CD4-positive, CD25-positive, alpha-beta regulatory T cell (primary cell): Measurements from ENCODE around the gene ZCWPW1. TPM values are rescaled to one million over a fixed set of nuclear protein-coding genes. Genes with fewer than 3 reads are reported as not detected.
"Not testable (repeated sequence)": the region's sequence is repeated elsewhere in the genome, so short reads cannot be mapped to it uniquely, and the experiment has no call there.

Experiments
- ATAC-seq, 2 donors: fragments of 150-1000 bp; cut with Tn5 transposase; one replicate each; pipeline ENCODE4 v1.10.0; 2021; ENCODE audit warnings: low read depth in 2 of 2, moderate number of reproducible peaks in 2 of 2, moderate library complexity in 1 of 2
- DNase-seq, 3 donors: peaks; one replicate each; pipeline versions ENCODE4 v3.0.0 to v3.0.0-alpha.2; 2012 to 2022; ENCODE audit warnings: mixed read lengths in 1 of 3
- H3K27ac ChIP-seq: one replicate; pipeline ENCODE4 v1.7.0; 2013; ENCODE audit warnings: mild to moderate bottlenecking, low read length; ENCODE audit not compliant: insufficient read depth, poor library complexity, severe bottlenecking
- H3K27me3 ChIP-seq: one replicate; pipeline ENCODE4 v1.7.0; 2013; ENCODE audit warnings: low read length; ENCODE audit not compliant: control insufficient read depth, insufficient read depth
- H3K36me3 ChIP-seq: one replicate; pipeline ENCODE4 v1.7.0; 2013; ENCODE audit warnings: mild to moderate bottlenecking, low read length, moderate library complexity; ENCODE audit not compliant: control insufficient read depth, insufficient read depth
- H3K4me1 ChIP-seq: 2 replicates; pipeline ENCODE4 v1.7.0; 2013; ENCODE audit warnings: mild to moderate bottlenecking, low read length; ENCODE audit not compliant: insufficient read depth, control insufficient read depth, poor library complexity, severe bottlenecking
- H3K4me3 ChIP-seq: one replicate; pipeline ENCODE4 v1.7.0; 2013; ENCODE audit warnings: low read depth, mild to moderate bottlenecking, low read length, moderate library complexity
- H3K9me3 ChIP-seq, 2 experiments: 1 replicate in 1 of 2; 2 replicates in 1 of 2; pipeline ENCODE4 v1.7.0; 2013; ENCODE audit warnings: low read length in 2 of 2, mild to moderate bottlenecking in 1 of 2, moderate library complexity in 1 of 2; ENCODE audit not compliant: control insufficient read depth in 2 of 2
- H3K27ac Mint-ChIP-seq, 3 donors: one replicate each; pipeline ENCODE4 v1.8.0; 2020 to 2022; ENCODE audit warnings: mild to moderate bottlenecking in 3 of 3, mixed read lengths in 3 of 3, moderate library complexity in 2 of 3
- H3K27me3 Mint-ChIP-seq: one replicate; pipeline ENCODE4 v1.8.0; 2022; ENCODE audit warnings: mild to moderate bottlenecking, mixed read lengths
- H3K36me3 Mint-ChIP-seq: one replicate; pipeline ENCODE4 v1.8.0; 2020; ENCODE audit warnings: mixed read lengths
- H3K4me1 Mint-ChIP-seq, 4 donors: one replicate each; pipeline ENCODE4 v1.8.0; 2020 to 2022; ENCODE audit warnings: mixed read lengths in 4 of 4, mild to moderate bottlenecking in 1 of 4
- H3K4me3 Mint-ChIP-seq, 4 donors: one replicate each; pipeline ENCODE4 v1.8.0; 2020 to 2022; ENCODE audit warnings: mild to moderate bottlenecking in 4 of 4, mixed read lengths in 4 of 4, moderate library complexity in 3 of 4
- H3K9me3 Mint-ChIP-seq, 7 donors: one replicate each; pipeline ENCODE4 v1.8.0; 2020 to 2022; ENCODE audit warnings: mixed read lengths in 7 of 7, mild to moderate bottlenecking in 3 of 7, moderate library complexity in 2 of 7
- polyA plus RNA-seq, 4 donors: library from polyadenylated mRNA; unstranded; fragments of 300-500 nt; fragmentation: Illumina TruSeq; gene quantifications; one replicate each; pipeline ENCODE4 v1.2.3, GENCODE V29; 2021
- total RNA-seq: library from RNA; stranded (reverse); gene quantifications from one replicate; pipeline ENCODE4 v1.2.3, GENCODE V29; 2022

The ZCWPW1 gene
- total and polyA plus RNA-seq, 5 donors from 2014 or later: 2.2 to 5.4 (median 4.0) TPM

DNA sequence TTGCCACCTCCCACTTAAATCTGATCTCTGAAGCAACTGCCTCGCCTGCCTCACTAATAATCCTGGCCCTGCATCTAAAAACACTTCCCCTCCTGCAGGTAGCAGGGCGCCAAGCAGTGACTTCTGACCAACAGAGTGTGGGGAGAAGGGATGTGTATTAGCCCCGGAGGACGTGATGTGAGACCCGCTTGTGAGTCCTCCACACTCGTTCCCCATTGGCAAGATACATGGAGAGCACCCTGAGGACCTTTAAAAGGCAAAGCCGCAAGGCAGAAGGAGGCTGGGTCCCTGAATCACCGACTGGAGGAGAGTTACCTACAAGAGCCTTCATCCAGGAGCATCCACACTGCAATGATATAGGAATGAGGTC, 61.3 kb downstream of the ZCWPW1 start:
- Histone ChIP-seq H3K36me3 (peaks cover 5% of the 10 kb centered on the region), H3K4me1 (peaks cover 8% of the 10 kb centered on the region), H3K27me3 (no peaks in the 10 kb centered on the region), H3K27ac (no peak overlapping the region), H3K4me3 (no peak overlapping the region), H3K9me3 (no peaks in the 10 kb centered on the region)
- peaks cover 13% of the 10 kb centered on the region for H3K36me3 Mint-ChIP-seq
- DNase-seq: no peak
- H3K4me3 Mint-ChIP-seq: no peak overlapping the region
- ATAC-seq: no peak
- H3K9me3 Mint-ChIP-seq: peaks cover 0 to 1% (median 0%) of the 10 kb centered on the region in 7 donors
- H3K4me1 Mint-ChIP-seq: peaks cover 0 to 17% (median 10%) of the 10 kb centered on the region in 4 donors
- no peak overlapping the region for H3K27ac Mint-ChIP-seq
- no peaks in the 10 kb centered on the region for H3K27me3 Mint-ChIP-seq

DNA sequence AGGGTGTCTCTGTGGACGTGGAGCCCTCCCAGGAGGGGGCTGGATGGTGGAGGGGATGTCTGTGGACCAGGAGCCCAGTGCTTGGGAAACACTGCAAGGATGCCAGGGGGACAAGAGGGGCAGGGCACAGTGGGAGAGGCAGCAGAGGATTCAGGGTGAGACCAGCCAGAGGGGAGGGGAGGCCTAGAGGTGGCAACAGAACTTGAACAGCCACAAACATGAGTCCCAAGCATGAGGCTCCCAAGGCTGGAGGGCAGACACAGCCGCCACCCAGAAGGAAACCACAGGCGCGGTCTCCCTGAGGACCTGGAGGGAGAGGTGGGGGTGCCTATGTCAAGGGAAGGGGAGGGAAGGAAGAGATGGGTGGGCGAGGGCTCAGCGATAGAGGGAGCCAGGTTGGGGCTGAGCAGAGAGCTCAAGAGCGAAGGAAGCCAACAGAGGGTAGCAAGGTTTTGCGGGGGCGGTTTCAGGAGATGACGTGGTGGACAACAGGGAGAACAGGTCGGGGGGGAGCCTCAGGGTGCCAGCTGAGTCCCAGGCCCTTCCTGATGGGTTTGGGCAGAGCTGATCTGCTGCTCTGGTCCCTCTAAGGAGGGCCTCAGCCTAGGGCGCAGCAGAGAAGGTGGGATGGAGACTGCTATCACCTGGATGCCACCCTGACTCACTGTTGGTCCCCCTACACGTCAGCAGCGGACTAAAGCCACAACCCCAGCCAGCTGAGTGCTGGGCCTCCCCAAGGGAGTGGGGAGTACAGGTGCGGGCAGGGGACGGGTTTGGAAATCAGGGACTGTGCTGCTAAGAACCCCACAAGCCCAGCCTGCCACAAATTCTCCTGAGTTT, 61.9 kb downstream of the ZCWPW1 start:
- H3K4me3 Mint-ChIP-seq: no peak overlapping the region
- H3K36me3 Mint-ChIP-seq: peaks cover 13% of the 10 kb centered on the region
- H3K36me3 ChIP-seq: peaks cover 6% of the 10 kb centered on the region
- H3K4me3 ChIP-seq: no peak overlapping the region
- peaks cover 0 to 17% (median 10%) of the 10 kb centered on the region in 4 donors for H3K4me1 Mint-ChIP-seq
- no peak overlapping the region for H3K27ac ChIP-seq
- H3K9me3 Mint-ChIP-seq: peaks cover 0 to 1% (median 0%) of the 10 kb centered on the region in 7 donors
- H3K27me3 Mint-ChIP-seq: no peaks in the 10 kb centered on the region
- no peaks in the 10 kb centered on the region for H3K27me3 ChIP-seq
- ATAC-seq (no peak), DNase-seq (no peak)
- H3K4me1 ChIP-seq: peaks cover 8% of the 10 kb centered on the region
- H3K27ac Mint-ChIP-seq: peak overlapping the region in 2 of 3 donors; percentile 32 to 73
- no peaks in the 10 kb centered on the region for H3K9me3 ChIP-seq

DNA sequence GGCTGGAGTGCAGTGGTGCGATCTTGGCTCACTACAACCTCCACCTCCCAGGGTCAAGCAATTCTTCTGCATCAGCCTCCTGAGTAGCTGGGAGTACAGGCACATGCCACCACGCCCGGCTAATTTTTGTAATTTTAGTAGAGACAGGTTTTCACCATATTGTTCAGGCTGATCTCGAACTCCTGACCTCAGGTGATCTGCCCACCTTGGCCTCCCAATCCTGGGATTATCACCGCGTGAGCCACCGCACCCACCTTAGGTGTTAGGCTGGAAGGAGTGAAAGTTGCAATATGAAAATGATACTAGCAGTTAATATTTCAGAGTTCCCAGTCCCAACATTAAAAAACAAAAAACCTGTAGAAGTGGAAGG, 62.5 kb downstream of the ZCWPW1 start:
- H3K27ac Mint-ChIP-seq: peak overlapping the region in 1 of 3 donors; percentile 73
- not testable (repeated sequence) for H3K27me3 Mint-ChIP-seq, ATAC-seq, H3K9me3 Mint-ChIP-seq, H3K27ac ChIP-seq, H3K4me1 ChIP-seq, H3K4me3 Mint-ChIP-seq, H3K27me3 ChIP-seq, H3K4me3 ChIP-seq, DNase-seq, H3K9me3 ChIP-seq
- H3K36me3 ChIP-seq: peaks cover 11% of the 10 kb centered on the region
- H3K4me1 Mint-ChIP-seq: peaks cover 0 to 15% (median 10%) of the 10 kb centered on the region in 4 donors
- H3K36me3 Mint-ChIP-seq: peaks cover 13% of the 10 kb centered on the region

DNA sequence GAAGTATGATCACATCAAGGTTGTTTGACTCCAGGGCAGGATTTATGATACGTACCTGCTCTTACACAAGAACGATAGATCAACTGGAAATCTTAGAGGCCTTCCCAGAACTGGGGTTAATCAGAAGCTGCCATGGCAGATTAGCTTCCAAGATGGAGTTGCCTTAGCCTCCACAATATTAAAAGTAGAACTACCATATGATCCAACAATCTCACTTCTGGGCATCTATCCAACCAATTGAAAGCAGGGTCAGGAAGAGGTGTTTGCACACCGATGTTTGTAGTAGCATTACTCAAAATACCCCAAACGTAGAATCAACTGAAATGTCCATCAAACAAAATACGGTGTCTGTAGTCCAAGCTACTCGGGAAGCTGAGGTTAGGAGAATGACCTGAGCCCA, 64.0 kb downstream of the ZCWPW1 start:
- peaks cover 0 to 1% (median 0%) of the 10 kb centered on the region in 7 donors for H3K9me3 Mint-ChIP-seq
- no peak overlapping the region for H3K4me3 ChIP-seq
- no peak for ATAC-seq
- peak overlapping the region in 1 of 3 donors; percentile 17 for H3K27ac Mint-ChIP-seq
- no peak overlapping the region for H3K4me3 Mint-ChIP-seq
- peaks cover 0 to 17% (median 11%) of the 10 kb centered on the region in 4 donors for H3K4me1 Mint-ChIP-seq
- H3K27me3 Mint-ChIP-seq: no peaks in the 10 kb centered on the region
- no peaks in the 10 kb centered on the region for H3K9me3 ChIP-seq
- DNase-seq: no peak
- peaks cover 23% of the 10 kb centered on the region for H3K36me3 ChIP-seq
- H3K27ac ChIP-seq: no peak overlapping the region
- peaks cover 22% of the 10 kb centered on the region for H3K36me3 Mint-ChIP-seq
- H3K4me1 ChIP-seq: peaks cover 8% of the 10 kb centered on the region
- H3K27me3 ChIP-seq: no peaks in the 10 kb centered on the region

DNA sequence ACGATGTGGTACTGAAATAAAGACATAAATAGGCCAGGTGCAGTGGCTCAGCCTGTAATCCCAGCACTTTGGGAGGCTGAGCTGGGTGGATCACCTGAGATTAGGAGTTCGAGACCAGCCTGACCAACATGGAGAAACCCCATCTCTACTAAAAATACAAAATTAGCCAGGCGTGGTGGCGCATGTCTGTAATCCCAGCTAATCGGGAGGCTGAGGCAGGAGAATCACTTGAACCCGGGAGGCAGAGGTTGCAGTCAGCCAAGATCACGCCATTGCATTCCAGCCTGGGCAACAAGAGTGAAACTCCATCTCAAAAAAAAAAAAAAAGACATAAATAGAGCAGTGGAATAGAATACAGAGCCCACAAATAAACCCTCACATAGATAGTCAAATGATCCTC, 64.7 kb downstream of the ZCWPW1 start:
- not testable (repeated sequence) for H3K9me3 ChIP-seq, H3K4me3 ChIP-seq, H3K27me3 ChIP-seq, H3K9me3 Mint-ChIP-seq, H3K27me3 Mint-ChIP-seq, H3K4me3 Mint-ChIP-seq, H3K27ac Mint-ChIP-seq, ATAC-seq, H3K27ac ChIP-seq, H3K4me1 ChIP-seq, DNase-seq
- peaks cover 29% of the 10 kb centered on the region for H3K36me3 ChIP-seq
- Mint-ChIP-seq H3K4me1 (peaks cover 0 to 17% (median 11%) of the 10 kb centered on the region in 4 donors), H3K36me3 (peaks cover 22% of the 10 kb centered on the region)

DNA sequence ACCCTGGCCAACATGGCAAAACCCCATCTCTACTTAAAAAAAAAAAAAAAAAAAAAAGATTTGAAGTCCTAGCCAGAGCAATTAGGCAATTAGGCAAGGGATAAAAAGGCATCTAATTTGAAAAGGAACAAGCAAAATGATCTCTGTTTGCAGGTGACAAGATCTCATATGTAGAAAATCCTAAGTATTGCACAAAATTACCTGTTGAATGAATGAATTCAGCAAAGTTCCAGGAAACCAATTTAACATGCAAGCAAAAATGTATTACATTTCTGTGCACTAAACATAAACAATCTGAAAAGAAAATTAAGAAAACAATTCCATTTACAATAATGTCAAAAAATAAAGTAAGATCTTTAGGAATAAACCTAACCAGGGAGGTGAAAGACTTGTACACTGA, 65.4 kb downstream of the ZCWPW1 start:
- Histone ChIP-seq H3K27me3 (no peaks in the 10 kb centered on the region), H3K4me3 (no peak overlapping the region), H3K36me3 (peaks cover 36% of the 10 kb centered on the region), H3K27ac (no peak overlapping the region), H3K9me3 (no peaks in the 10 kb centered on the region), H3K4me1 (peaks cover 8% of the 10 kb centered on the region)
- no peak for DNase-seq
- Mint-ChIP-seq H3K9me3 (no peaks in the 10 kb centered on the region), H3K4me3 (no peak overlapping the region), H3K4me1 (peaks cover 0 to 17% (median 11%) of the 10 kb centered on the region in 4 donors), H3K36me3 (peaks cover 22% of the 10 kb centered on the region), H3K27me3 (no peaks in the 10 kb centered on the region), H3K27ac (no peak overlapping the region)
- ATAC-seq: no peak

DNA sequence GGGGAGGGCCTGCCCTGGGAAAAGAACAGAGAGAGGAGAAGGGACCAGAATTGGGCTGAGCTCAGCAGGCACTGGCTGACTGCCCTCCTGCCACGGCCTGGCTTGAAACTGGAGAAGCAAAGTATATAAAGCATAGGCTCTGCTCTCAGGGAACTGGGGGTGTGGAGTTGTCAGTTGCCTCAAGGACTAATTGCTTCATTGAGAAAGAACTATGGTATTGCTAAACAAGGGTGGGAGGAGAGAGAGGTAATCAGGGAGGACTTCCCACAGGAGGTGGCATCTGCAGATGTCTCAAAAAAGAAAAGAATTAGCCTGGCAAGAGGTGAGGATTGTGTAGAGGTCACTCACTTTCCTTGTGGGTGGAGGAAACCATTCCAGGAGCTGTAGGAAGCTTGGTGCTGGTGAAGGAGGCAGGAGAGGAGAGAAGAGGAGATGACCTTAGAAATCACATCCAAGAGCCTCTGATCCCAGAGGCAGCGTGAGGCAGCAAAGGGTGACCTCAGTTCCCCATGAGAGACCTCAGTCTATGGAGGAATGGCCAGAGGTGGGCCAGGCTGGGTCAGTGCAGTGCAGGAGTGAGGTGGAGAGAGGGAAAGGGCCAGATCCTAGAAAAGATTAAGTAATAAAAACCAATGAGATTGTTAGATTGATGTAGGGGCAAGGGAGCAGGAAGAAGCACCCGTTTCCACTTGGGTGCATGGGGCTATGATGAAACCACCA, 68.2 kb downstream of the ZCWPW1 start:
- ATAC-seq (no peak), DNase-seq (no peak)
- Mint-ChIP-seq H3K27me3 (no peaks in the 10 kb centered on the region), H3K36me3 (peaks cover 17% of the 10 kb centered on the region), H3K9me3 (no peaks in the 10 kb centered on the region), H3K4me1 (peaks cover 0 to 13% (median 0%) of the 10 kb centered on the region in 4 donors), H3K4me3 (no peak overlapping the region), H3K27ac (peak overlapping the region; percentile 5 to 79 (median 73))
- peaks cover 53% of the 10 kb centered on the region for H3K36me3 ChIP-seq
- H3K9me3 ChIP-seq: no peaks in the 10 kb centered on the region
- H3K27ac ChIP-seq: no peak overlapping the region
- H3K27me3 ChIP-seq: no peaks in the 10 kb centered on the region
- H3K4me1 ChIP-seq: no peaks in the 10 kb centered on the region
- H3K4me3 ChIP-seq: no peak overlapping the region
